GM12892 (cell line): ENCODE results near the gene HSPB3.
"Not testable (repeated sequence)": the region's sequence is repeated elsewhere in the genome, so short reads cannot be mapped to it uniquely, and the experiment has no call there.

Source experiments
- DNase-seq: peaks from one replicate; pipeline ENCODE4 v3.0.0; 2011; ENCODE audit not compliant: insufficient read length
- FAIRE-seq: peaks from 2 replicates; lab custom pipeline; 2011; peaks lifted over from hg19 to GRCh38; lab: Jason Lieb, UNC
- POLR2A ChIP-seq: IDR thresholded peaks from 2 replicates; pipeline ENCODE4 v1.6.1; 2011; ENCODE audit warnings: low read depth, low read length, control low read depth
- POLR2AphosphoS5 ChIP-seq: IDR thresholded peaks from 2 replicates; pipeline ENCODE4 v1.6.1; 2011; ENCODE audit warnings: low read depth, low read length, control low read depth
- TAF1 ChIP-seq: IDR thresholded peaks from 2 replicates; pipeline ENCODE4 v1.6.1; 2011; ENCODE audit warnings: low read depth, mild to moderate bottlenecking, control low read depth, low read length, borderline replicate concordance

Gene HSPB3

DNA sequence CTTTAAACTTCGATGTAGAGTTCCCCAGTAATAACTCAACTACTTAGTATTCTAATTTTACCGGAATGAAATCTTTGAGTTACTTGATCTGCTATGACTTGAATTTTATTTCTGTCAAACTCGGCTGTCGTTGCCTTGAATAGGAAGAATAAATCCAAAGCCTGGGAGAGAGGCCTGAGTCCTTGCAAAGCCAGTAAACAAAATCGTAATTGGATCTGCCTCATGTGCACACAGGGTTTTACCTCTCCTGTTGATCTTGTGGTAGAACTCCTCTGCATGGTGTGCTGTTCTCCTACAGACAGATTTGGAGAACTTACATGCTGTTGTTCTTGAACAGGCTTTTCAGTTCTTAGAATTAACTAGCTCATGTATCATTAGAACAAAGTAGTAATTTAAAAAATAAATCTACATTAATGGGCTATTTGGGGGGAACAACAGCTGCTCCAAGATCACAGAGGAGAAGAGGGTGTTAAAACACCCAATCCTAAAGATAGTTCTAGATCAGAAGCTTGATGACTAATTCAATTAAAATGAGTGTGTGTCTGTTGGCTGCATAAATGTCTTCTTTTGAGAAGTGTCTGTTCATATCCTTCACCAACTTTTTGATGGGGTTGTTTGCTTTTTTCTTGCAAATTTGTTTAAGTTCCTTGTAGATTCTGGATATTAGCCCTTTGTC, 28.9 kb downstream of the HSPB3 start:
- TF ChIP-seq TAF1, result no peak
- TF ChIP-seq POLR2AphosphoS5, result no peak
- TF ChIP-seq POLR2A, result no peak
- no peak for DNase-seq
- no peak for FAIRE-seq

DNA sequence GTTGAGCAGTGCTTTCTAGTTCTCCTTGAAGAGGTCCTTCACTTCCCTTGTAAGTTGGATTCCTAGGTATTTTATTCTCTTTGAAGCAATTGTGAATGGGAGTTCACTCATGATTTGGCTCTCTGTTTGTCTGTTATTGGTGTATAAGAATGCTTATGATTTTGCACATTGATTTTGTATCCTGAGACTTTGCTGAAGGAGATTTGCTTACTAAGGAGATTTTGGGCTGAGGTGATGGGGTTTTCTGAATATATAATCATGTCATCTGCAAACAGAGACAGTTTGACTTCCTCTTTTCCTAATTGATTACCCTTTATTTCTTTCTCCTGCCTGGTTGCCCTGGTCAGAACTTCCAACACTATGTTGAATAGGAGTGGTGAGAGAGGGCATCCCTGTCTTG, 30.2 kb downstream of the HSPB3 start:
- DNase-seq, FAIRE-seq: not testable (repeated sequence)

DNA sequence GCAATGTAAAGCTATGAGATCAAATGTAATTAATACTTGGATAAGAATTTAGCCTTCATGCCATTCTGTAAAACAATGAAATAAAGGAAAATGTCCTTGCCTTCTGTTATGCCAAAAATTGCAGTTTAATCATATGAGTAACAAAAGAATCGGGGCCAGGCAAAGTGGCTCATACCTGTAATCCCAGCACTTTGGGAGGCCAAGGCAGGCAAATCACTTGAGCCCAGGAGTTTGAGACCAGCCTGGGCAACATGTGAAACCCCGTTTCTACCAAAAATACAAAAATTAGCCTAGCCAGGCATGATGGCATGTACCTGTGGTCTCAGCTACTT, 34.1 kb downstream of the HSPB3 start:
- FAIRE-seq, DNase-seq: not testable (repeated sequence)

DNA sequence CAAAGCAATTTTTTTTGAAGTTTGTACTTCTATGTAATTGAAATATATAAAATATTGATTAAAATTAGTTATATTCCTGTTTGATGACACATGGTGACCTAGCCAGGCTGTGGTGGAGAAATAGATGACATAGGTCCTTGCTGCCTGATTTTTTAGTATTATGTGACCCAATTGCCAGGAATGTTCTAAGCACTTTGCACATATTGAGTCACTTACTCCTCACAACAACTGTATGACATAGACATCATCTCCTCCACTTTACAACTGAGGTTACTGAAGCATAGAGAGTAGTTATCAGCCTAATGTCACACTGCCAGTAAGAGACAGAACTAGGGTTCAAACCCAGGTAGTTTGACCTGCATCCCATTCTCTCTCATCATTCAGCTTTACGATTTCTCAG, 35.8 kb downstream of the HSPB3 start:
- FAIRE-seq (no peak), DNase-seq (no peak)
- TF ChIP-seq POLR2AphosphoS5 (no peak), TAF1 (no peak), POLR2A (no peak)

DNA sequence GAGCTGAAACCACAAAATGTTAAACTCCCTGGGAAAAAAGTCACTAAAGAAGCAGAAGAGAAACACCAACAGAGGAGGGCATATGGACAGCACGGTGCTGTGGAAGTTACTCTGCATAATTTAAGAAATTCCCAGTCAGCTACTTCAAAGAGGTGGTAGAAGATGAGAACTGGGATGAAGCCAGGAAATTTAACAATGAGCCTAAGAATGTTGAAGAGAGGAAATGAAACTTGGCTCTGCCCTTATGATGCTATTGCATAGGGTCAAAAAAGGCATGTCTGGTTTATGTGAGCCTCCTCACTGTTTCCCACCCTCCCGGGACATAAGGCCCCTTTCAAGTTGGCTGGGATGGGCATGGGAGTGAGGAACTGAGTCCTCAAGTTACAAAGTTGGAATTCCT, 36.7 kb downstream of the HSPB3 start:
- DNase-seq, result no peak
- no peak for FAIRE-seq
- TF ChIP-seq POLR2A, result no peak
- TF ChIP-seq POLR2AphosphoS5, result no peak
- TF ChIP-seq TAF1, result no peak

DNA sequence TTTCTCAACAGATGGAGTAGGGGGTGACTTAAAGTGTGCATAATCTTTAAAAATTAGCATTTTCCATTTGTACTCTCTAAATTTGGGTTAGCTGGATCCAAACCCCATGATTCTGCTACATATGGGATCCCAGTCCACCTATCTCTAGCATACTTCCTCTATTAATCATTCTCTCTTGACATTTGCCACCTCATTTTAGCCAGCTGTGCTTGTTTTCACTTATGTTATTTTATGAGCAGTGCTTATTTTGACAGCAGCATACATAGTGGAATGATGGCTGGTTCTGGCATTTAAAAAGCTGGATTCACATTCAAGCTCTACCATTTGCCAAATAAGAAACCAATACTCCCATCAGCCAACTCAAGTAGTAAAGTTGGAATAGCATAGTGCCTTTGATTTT, 39.5 kb downstream of the HSPB3 start:
- no peak for DNase-seq
- TF ChIP-seq POLR2AphosphoS5 (no peak), TAF1 (no peak), POLR2A (no peak)
- FAIRE-seq, result no peak
